Measurements from ENCODE around the gene C13orf46. TPM values are rescaled to one million over a fixed set of nuclear protein-coding genes. Genes with fewer than 3 reads are reported as not detected.

Gene C13orf46
- total RNA-seq, 2 experiments from 2014 or later, result 0.21 TPM; not detected in 1

GRCh38 chr13:113969973-113970611 is 3.8 kb downstream of the C13orf46 start:
- ChIA-PET POLR2A (no interaction called here), CTCF (ENCODE audit: unreplicated experiment) (no interaction called here)
- H3K4me2 ChIP-seq (ENCODE audit: low read length), result no peak overlapping the region

DNA sequence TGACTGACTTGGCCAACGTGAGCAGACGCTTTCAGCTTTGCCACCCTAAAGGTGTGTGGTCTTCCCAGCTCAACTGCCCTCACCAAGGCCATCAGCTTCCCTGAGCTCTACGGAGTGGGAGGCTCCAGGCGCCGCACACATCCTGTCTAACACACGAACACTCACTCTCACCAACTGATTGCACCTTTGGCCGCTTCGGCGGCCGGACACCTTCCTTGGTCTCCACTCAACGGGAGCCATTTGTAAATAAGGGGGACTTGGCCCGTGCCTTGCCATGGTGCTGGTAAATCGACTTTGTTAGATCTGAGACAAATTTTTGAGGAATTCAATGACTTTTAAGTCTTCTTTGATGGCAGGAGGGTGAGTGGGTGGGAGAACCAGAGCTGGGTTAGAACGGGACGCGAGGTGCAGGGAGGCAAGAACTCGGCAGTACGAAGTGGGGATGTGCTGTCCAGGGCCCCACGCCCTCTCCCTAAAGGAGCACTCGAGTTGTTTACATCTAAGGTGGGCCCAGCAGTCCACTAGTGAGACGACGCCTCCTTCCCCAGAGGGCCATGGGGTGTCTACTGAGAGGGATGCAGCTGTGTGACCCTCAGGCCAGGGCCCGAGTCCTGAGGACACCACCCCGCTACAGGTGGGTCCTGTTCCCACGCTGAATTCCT is 4.4 kb downstream of the C13orf46 start:
- no peak overlapping the region for H2AFZ ChIP-seq (ENCODE audit: low read length)
- no peak overlapping the region for H3K4me2 ChIP-seq (ENCODE audit: low read length)
- no peaks in the 10 kb centered on the region for H4K20me1 ChIP-seq (ENCODE audit: insufficient read depth, low read length)
- ChIA-PET CTCF (ENCODE audit: unreplicated experiment) (no interaction called here), POLR2A (no interaction called here)
- no peaks in the 10 kb centered on the region for H3K9me2 ChIP-seq (ENCODE audit: insufficient read depth, low read length)
- H3K4me1 ChIP-seq (ENCODE audit: insufficient read depth, low read length, poor library complexity, severe bottlenecking), result no peaks in the 10 kb centered on the region
- H3K36me3 ChIP-seq (ENCODE audit: insufficient read depth, low read length), result no peaks in the 10 kb centered on the region
- no TSS peak for BruUV-seq (replicated peaks)
- no peak overlapping the region for H3K4me3 ChIP-seq (ENCODE audit: low read depth, low read length, poor library complexity, severe bottlenecking)
- H3K27ac ChIP-seq (ENCODE audit: low read depth, low read length, poor library complexity, severe bottlenecking), result no peak overlapping the region
- no peaks in the 10 kb centered on the region for H3K79me2 ChIP-seq (ENCODE audit: insufficient read depth, low read depth, low read length)
- no peak for TF ChIP-seq EZH2phosphoT487 (IDR thresholded peaks at IDR 0.05; ENCODE audit: borderline replicate concordance, low read depth, low read length)
- TF ChIP-seq, protein P1, sequence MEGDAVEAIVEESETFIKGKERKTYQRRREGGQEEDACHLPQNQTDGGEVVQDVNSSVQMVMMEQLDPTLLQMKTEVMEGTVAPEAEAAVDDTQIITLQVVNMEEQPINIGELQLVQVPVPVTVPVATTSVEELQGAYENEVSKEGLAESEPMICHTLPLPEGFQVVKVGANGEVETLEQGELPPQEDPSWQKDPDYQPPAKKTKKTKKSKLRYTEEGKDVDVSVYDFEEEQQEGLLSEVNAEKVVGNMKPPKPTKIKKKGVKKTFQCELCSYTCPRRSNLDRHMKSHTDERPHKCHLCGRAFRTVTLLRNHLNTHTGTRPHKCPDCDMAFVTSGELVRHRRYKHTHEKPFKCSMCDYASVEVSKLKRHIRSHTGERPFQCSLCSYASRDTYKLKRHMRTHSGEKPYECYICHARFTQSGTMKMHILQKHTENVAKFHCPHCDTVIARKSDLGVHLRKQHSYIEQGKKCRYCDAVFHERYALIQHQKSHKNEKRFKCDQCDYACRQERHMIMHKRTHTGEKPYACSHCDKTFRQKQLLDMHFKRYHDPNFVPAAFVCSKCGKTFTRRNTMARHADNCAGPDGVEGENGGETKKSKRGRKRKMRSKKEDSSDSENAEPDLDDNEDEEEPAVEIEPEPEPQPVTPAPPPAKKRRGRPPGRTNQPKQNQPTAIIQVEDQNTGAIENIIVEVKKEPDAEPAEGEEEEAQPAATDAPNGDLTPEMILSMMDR (conservative IDR thresholded peaks at IDR 0.05; ENCODE audit: low read length), result no peak
- no peaks in the 10 kb centered on the region for H3K9me3 ChIP-seq (ENCODE audit: low read length)
- no peak for DNase-seq (ENCODE audit: low spot score)
- intact Hi-C loops (cut with micrococcal nuclease; ENCODE audit: unreplicated experiment), result no loop called here

More at GRCh38 chr13:113969973-113970611, 3.8 kb downstream of the C13orf46 start:
- Histone ChIP-seq H4K20me1 (ENCODE audit: insufficient read depth, low read length) (no peaks in the 10 kb centered on the region), H3K79me2 (ENCODE audit: insufficient read depth, low read depth, low read length) (no peaks in the 10 kb centered on the region), H3K9me2 (ENCODE audit: insufficient read depth, low read length) (no peaks in the 10 kb centered on the region), H3K9me3 (ENCODE audit: low read length) (no peaks in the 10 kb centered on the region), H3K4me1 (ENCODE audit: insufficient read depth, low read length, poor library complexity, severe bottlenecking) (no peaks in the 10 kb centered on the region), H3K4me3 (ENCODE audit: low read depth, low read length, poor library complexity, severe bottlenecking) (no peak overlapping the region), H2AFZ (ENCODE audit: low read length) (no peak overlapping the region), H3K27ac (ENCODE audit: low read depth, low read length, poor library complexity, severe bottlenecking) (no peak overlapping the region), H3K36me3 (ENCODE audit: insufficient read depth, low read length) (no peaks in the 10 kb centered on the region)
- BruUV-seq (replicated peaks), result no TSS peak
- TF ChIP-seq EZH2phosphoT487 (IDR thresholded peaks at IDR 0.05; ENCODE audit: borderline replicate concordance, low read depth, low read length), result no peak
- TF ChIP-seq, protein P1 (conservative IDR thresholded peaks at IDR 0.05; ENCODE audit: low read length), result no peak
- DNase-seq (ENCODE audit: low spot score), result no peak
- intact Hi-C loops (cut with micrococcal nuclease; ENCODE audit: unreplicated experiment), result no loop called here

Data from OCI-LY7 (cell line).